ENCODE results near the gene GARS1. TPM values are rescaled to one million over a fixed set of nuclear protein-coding genes. Genes with fewer than 3 reads are reported as not detected.

GARS1 gene
- polyA plus RNA-seq, 3 donors, result 46.0 to 68.4 (median 48.6) TPM

- Mint-ChIP-seq H3K9me3 (no peaks in the 10 kb centered on the region), H3K27ac (peak overlapping the region in 3 of 7 donors; percentile 30 to 64 (median 63)), H3K36me3 (peaks cover 28 to 35% of the 10 kb centered on the region in 2 donors), H3K4me3 (no peak overlapping the region), H3K27me3 (ENCODE audit: low read depth in 3 of 3) (peaks cover 0 to 3% (median 1%) of the 10 kb centered on the region in 3 donors), H3K4me1 (peaks cover 22% of the 10 kb centered on the region)
- Histone ChIP-seq H3K27ac (ENCODE audit: low read depth in 1 of 2, low read length in 2 of 2) (no peak overlapping the region), H3K9ac (ENCODE audit: insufficient read depth, low read length, poor library complexity, severe bottlenecking) (no peak overlapping the region), H4K20me1 (ENCODE audit: insufficient read depth, low read length) (peaks cover 3% of the 10 kb centered on the region), H3K4me2 (replicated peaks; ENCODE audit: extremely low read depth, low read length, poor library complexity, severe bottlenecking) (no peak overlapping the region), H3K4me3 (replicated peaks in 1 of 3; ENCODE audit: low read depth in 2 of 3, low read length in 3 of 3) (no peak overlapping the region), H3K36me3 (replicated peaks in 1 of 2; ENCODE audit: control insufficient read depth in 1 of 2, insufficient read depth in 2 of 2, low read length in 2 of 2) (peaks cover 34 to 52% of the 10 kb centered on the region in 2 donors), H3K79me2 (ENCODE audit: insufficient read depth, low read length) (no peaks in the 10 kb centered on the region), H2AFZ (ENCODE audit: insufficient read depth, low read depth, low read length, poor library complexity, severe bottlenecking) (no peak overlapping the region), H3K4me1 (ENCODE audit: control insufficient read depth in 1 of 2, insufficient read depth in 2 of 2, low read length in 2 of 2) (peaks cover 16 to 21% of the 10 kb centered on the region in 2 donors), H3K9me3 (replicated peaks in 1 of 2; ENCODE audit: control insufficient read depth in 1 of 2, insufficient read depth in 1 of 2, low read length in 2 of 2) (no peaks in the 10 kb centered on the region), H3K27me3 (ENCODE audit: control insufficient read depth in 2 of 2, insufficient read depth in 2 of 2, low read length in 2 of 2) (no peaks in the 10 kb centered on the region)
- DNase-seq, result no peak
- intact Hi-C loops (cut with micrococcal nuclease), result no loop called here
- no peak for TF ChIP-seq CTCF (IDR thresholded peaks at IDR 0.05)
These were observed 41.5 kb upstream of the GARS1 start for GRCh38 chr7:30553141-30553540.

DNA sequence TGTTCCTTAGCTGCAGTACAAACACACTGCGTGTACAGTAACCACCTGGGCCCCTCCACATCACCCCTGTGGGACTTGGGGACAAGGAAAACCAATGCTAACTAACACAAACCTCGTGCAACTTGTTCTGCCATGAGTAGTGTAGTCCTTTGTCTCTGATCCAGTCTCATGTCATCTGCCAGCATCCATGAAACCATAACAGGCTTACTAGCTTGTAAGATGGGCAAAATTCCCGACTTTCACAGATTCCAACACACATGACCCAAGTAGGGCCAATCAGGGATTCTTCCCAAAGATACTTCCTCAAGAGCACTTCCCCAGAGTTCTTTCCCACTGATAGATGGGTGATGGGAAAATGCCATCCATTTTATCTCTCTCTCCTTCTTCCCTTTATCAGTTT lies 41.1 kb upstream of the GARS1 start:
- Mint-ChIP-seq H3K4me3 (no peak overlapping the region), H3K27me3 (ENCODE audit: low read depth in 3 of 3) (peaks cover 0 to 3% (median 1%) of the 10 kb centered on the region in 3 donors), H3K4me1 (peaks cover 22% of the 10 kb centered on the region), H3K36me3 (peaks cover 26 to 33% of the 10 kb centered on the region in 2 donors), H3K27ac (peak overlapping the region in 1 of 7 donors; percentile 64), H3K9me3 (no peaks in the 10 kb centered on the region)
- intact Hi-C loops (cut with micrococcal nuclease), result no loop called here
- WGBS (ENCODE audit: insufficient coverage), result 100% methylated on average over 1 of the region's 3 CpGs
- no peak for DNase-seq
- Histone ChIP-seq H3K4me1 (ENCODE audit: control insufficient read depth in 1 of 2, insufficient read depth in 2 of 2, low read length in 2 of 2) (peaks cover 16 to 21% of the 10 kb centered on the region in 2 donors), H3K9me3 (replicated peaks in 1 of 2; ENCODE audit: control insufficient read depth in 1 of 2, insufficient read depth in 1 of 2, low read length in 2 of 2) (no peaks in the 10 kb centered on the region), H3K9ac (ENCODE audit: insufficient read depth, low read length, poor library complexity, severe bottlenecking) (no peak overlapping the region), H3K4me2 (replicated peaks; ENCODE audit: extremely low read depth, low read length, poor library complexity, severe bottlenecking) (no peak overlapping the region), H4K20me1 (ENCODE audit: insufficient read depth, low read length) (peaks cover 5% of the 10 kb centered on the region), H3K4me3 (replicated peaks in 1 of 3; ENCODE audit: low read depth in 2 of 3, low read length in 3 of 3) (no peak overlapping the region), H3K27ac (ENCODE audit: low read depth in 1 of 2, low read length in 2 of 2) (no peak overlapping the region), H2AFZ (ENCODE audit: insufficient read depth, low read depth, low read length, poor library complexity, severe bottlenecking) (no peak overlapping the region), H3K36me3 (replicated peaks in 1 of 2; ENCODE audit: control insufficient read depth in 1 of 2, insufficient read depth in 2 of 2, low read length in 2 of 2) (peaks cover 32 to 53% of the 10 kb centered on the region in 2 donors), H3K79me2 (ENCODE audit: insufficient read depth, low read length) (no peaks in the 10 kb centered on the region), H3K27me3 (ENCODE audit: control insufficient read depth in 2 of 2, insufficient read depth in 2 of 2, low read length in 2 of 2) (no peaks in the 10 kb centered on the region)
- TF ChIP-seq CTCF (IDR thresholded peaks at IDR 0.05), result no peak

All from CD14-positive monocyte (primary cell).